Left ventricle myocardium superior (tissue), 1 donor: ENCODE results near the gene DFFB. TPM values are rescaled to one million over a fixed set of nuclear protein-coding genes. Genes with fewer than 3 reads are reported as not detected.

Source experiments
- ATAC-seq: fragments of 200-7000 bp; cut with Tn5 transposase; one replicate; pipeline ENCODE4 v1.9.1; 2020; ENCODE audit warnings: mild to moderate bottlenecking, moderate library complexity
- DNase-seq: peaks from one replicate; pipeline ENCODE4 v3.0.0-alpha.2; 2020
- intact Hi-C: fragments of 100-400 bp; cut with micrococcal nuclease; formaldehyde crosslinking; loops from one replicate; pipeline ENCODE4 v1.11.0; 2022
- total RNA-seq: library from RNA; stranded (reverse); fragmentation: NEBNext Ultra II Directional; extraction: Animal tissue kit (Norgen Biotek cat#: 25700); gene quantifications from one replicate; pipeline ENCODE4 v1.2.1, GENCODE V29; 2021
- donor health status: DM: no; HTN: yes; CAD: no; lungs with severe emphysema.

DFFB gene
- total RNA-seq, 1 donor from 2014 or later = 3.7 TPM

- no peak for DNase-seq
- ATAC-seq = no peak
- intact Hi-C loops = no loop called here
Measured at GRCh38 chr1:3904006-3904842, 46.9 kb downstream of the DFFB start.

GRCh38 chr1:3904843-3905185, 47.5 kb downstream of the DFFB start:
- ATAC-seq (no peak), DNase-seq (no peak)
- intact Hi-C loops = no loop called here

- DNase-seq (no peak), ATAC-seq (no peak)
- intact Hi-C loops = no loop called here
Measured at GRCh38 chr1:3905266-3905952, 48.1 kb downstream of the DFFB start.

- DNase-seq (no peak), ATAC-seq (no peak)
- intact Hi-C loops = no loop called here
Measured at GRCh38 chr1:3905953-3906671, 48.8 kb downstream of the DFFB start.

- DNase-seq (no peak), ATAC-seq (no peak)
- intact Hi-C loops = no loop called here
Measured at GRCh38 chr1:3906672-3907020, 49.4 kb downstream of the DFFB start.

GRCh38 chr1:3907031-3907534, 49.8 kb downstream of the DFFB start:
- no peak for DNase-seq
- intact Hi-C loops = no loop called here
- no peak for ATAC-seq

- ATAC-seq = no peak
- intact Hi-C loops = no loop called here
- DNase-seq = no peak
Measured at GRCh38 chr1:3907621-3908165, 50.4 kb downstream of the DFFB start.

- no peak for ATAC-seq
- DNase-seq = no peak
- intact Hi-C loops = no loop called here
Measured at GRCh38 chr1:3908886-3909517, 51.7 kb downstream of the DFFB start.

GRCh38 chr1:3909615-3910014, 52.3 kb downstream of the DFFB start:
- intact Hi-C loops = no loop called here
- ATAC-seq (no peak), DNase-seq (no peak)

- DNase-seq = no peak
Measured at GRCh38 chr1:3910049-3910731, 52.9 kb downstream of the DFFB start.

GRCh38 chr1:3910857-3911845, 53.9 kb downstream of the DFFB start:
- ATAC-seq (peak; percentile 82), DNase-seq (peak; percentile 77)
- intact Hi-C loops = no loop called here

More at GRCh38 chr1:3910049-3910731, 52.9 kb downstream of the DFFB start:
- intact Hi-C loops = no loop called here
- ATAC-seq = no peak

GRCh38 chr1:3911981-3912808, 54.9 kb downstream of the DFFB start:
- intact Hi-C loops = no loop called here
- DNase-seq = no peak
- ATAC-seq = no peak

- DNase-seq = no peak
- intact Hi-C loops = no loop called here
- ATAC-seq = no peak
Measured at GRCh38 chr1:3912809-3913685, 55.8 kb downstream of the DFFB start.

GRCh38 chr1:3914331-3914851, 57.1 kb downstream of the DFFB start:
- ATAC-seq (no peak), DNase-seq (no peak)
- intact Hi-C loops = no loop called here

- no peak for DNase-seq
- intact Hi-C loops = no loop called here
- no peak for ATAC-seq
Measured at GRCh38 chr1:3914911-3915310, 57.6 kb downstream of the DFFB start.
